Gastrocnemius medialis (tissue), 4 donors: ENCODE data around the gene KIF3A. TPM values are rescaled to one million over a fixed set of nuclear protein-coding genes. Genes with fewer than 3 reads are reported as not detected.

ENCODE experiments used
- ATAC-seq, 2 donors: fragments of 150-250 bp; one replicate each; pipeline ENCODE4 v1.9.1; 2016
- DNase-seq, 2 donors: peaks; one replicate each; pipeline ENCODE4 v3.0.0-alpha.2; 2019
- H3K27ac ChIP-seq, 4 donors: fragments of 200-600 bp; sonication (generic); 1 replicate in 1 of 4; 2 replicates in 3 of 4; pipeline ENCODE4 v1.5.1; 2016 to 2018; ENCODE audit warnings: mild to moderate bottlenecking in 2 of 4, moderate library complexity in 1 of 4
- H3K27me3 ChIP-seq, 3 donors: fragments of 200-600 bp; sonication (generic) in 2 of 3; 1 replicate in 1 of 3; 2 replicates in 2 of 3; pipeline versions ENCODE4 v1.5.1 to v1.6.0; 2016 to 2019; ENCODE audit warnings: mild to moderate bottlenecking in 1 of 3, moderate library complexity in 1 of 3
- H3K36me3 ChIP-seq, 2 donors: fragments of 200-600 bp; sonication (generic) in 1 of 2; one replicate each; pipeline ENCODE4 v1.5.1; 2017 to 2018
- H3K4me1 ChIP-seq, 2 donors: fragments of 200-600 bp; sonication (generic) in 1 of 2; one replicate each; pipeline ENCODE4 v1.5.1; 2016 to 2017; ENCODE audit warnings: mild to moderate bottlenecking in 2 of 2
- H3K4me3 ChIP-seq, 4 donors: fragments of 200-600 bp; sonication (generic) in 3 of 4; 1 replicate in 1 of 4; 2 replicates in 3 of 4; pipeline ENCODE4 v1.5.1; 2016 to 2019; ENCODE audit warnings: mild to moderate bottlenecking in 2 of 4
- H3K9me3 ChIP-seq, 3 donors: fragments of 200-600 bp; sonication (generic) in 2 of 3; 1 replicate in 1 of 3; 2 replicates in 2 of 3; pipeline ENCODE4 v1.5.1; 2016 to 2019
- POLR2A ChIP-seq, 2 donors: fragments of 450-650 bp; IDR thresholded peaks; one replicate each; pipeline ENCODE4 v1.6.1; 2017; ENCODE audit warnings: antibody characterized with exemption in 2 of 2, mild to moderate bottlenecking in 2 of 2, moderate library complexity in 2 of 2
- in situ Hi-C, 4 donors: fragments of 200-750 bp; cut with MboI; loops; one replicate each; pipeline versions ENCODE4 v1.15.0 to v1.8.0; 2017; ENCODE audit warnings: low sequenced_read_pairs in 4 of 4
- intact Hi-C: fragments of 100-400 bp; cut with DNase I; formaldehyde crosslinking; loops from one replicate; pipeline ENCODE4 v1.15.1; 2023; ENCODE audit warnings: low total_unique reads
- total RNA-seq, 4 donors: library from RNA; depleted of rRNA; stranded (reverse); fragments of >200 nt; gene quantifications; one replicate each; pipeline versions ENCODE4 v1.1.0 to v1.2.3, GENCODE V29; 2016
- TF ChIP-seq, protein P1 (sequence below), 5 experiments: fragments of 450-650 bp in 3 of 5; fragments of 200-600 bp in 2 of 5; sonication (generic) in 2 of 5; IDR thresholded peaks in 4 of 5; conservative IDR thresholded peaks in 1 of 5; 1 replicate in 4 of 5; 2 replicates in 1 of 5; pipeline ENCODE4 v1.5.1; 2016 to 2019; ENCODE audit warnings: antibody characterized with exemption in 5 of 5, mild to moderate bottlenecking in 3 of 5, moderate library complexity in 3 of 5

KIF3A gene
- total RNA-seq, 4 donors from 2014 or later: 2.5 to 4.2 (median 3.4) TPM

- H3K36me3 ChIP-seq: no peaks in the 10 kb centered on the region
- H3K27ac ChIP-seq: no peak overlapping the region
- no peaks in the 10 kb centered on the region for H3K9me3 ChIP-seq
- peaks cover 5 to 7% of the 10 kb centered on the region in 2 donors for H3K4me1 ChIP-seq
- H3K27me3 ChIP-seq: no peaks in the 10 kb centered on the region
- in situ Hi-C loops (no loop called here), intact Hi-C loops (no loop called here)
- no peak for ATAC-seq
- H3K4me3 ChIP-seq: no peak overlapping the region
- no peak for DNase-seq
- no peak for TF ChIP-seq POLR2A (IDR thresholded peaks at IDR 0.05)
- TF ChIP-seq, protein P1, sequence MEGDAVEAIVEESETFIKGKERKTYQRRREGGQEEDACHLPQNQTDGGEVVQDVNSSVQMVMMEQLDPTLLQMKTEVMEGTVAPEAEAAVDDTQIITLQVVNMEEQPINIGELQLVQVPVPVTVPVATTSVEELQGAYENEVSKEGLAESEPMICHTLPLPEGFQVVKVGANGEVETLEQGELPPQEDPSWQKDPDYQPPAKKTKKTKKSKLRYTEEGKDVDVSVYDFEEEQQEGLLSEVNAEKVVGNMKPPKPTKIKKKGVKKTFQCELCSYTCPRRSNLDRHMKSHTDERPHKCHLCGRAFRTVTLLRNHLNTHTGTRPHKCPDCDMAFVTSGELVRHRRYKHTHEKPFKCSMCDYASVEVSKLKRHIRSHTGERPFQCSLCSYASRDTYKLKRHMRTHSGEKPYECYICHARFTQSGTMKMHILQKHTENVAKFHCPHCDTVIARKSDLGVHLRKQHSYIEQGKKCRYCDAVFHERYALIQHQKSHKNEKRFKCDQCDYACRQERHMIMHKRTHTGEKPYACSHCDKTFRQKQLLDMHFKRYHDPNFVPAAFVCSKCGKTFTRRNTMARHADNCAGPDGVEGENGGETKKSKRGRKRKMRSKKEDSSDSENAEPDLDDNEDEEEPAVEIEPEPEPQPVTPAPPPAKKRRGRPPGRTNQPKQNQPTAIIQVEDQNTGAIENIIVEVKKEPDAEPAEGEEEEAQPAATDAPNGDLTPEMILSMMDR (IDR thresholded peaks at IDR 0.05 in 4 of 5, conservative IDR thresholded peaks at IDR 0.05 in 1 of 5): no peak
These were observed 3.7 kb downstream of the KIF3A start for GRCh38 chr5:132733499-132734148.

GRCh38 chr5:132729896-132730295 lies 7.5 kb downstream of the KIF3A start:
- no peak for DNase-seq
- in situ Hi-C loops: no loop called here
- TF ChIP-seq, protein P1 (IDR thresholded peaks at IDR 0.05 in 4 of 5, conservative IDR thresholded peaks at IDR 0.05 in 1 of 5): no peak
- TF ChIP-seq POLR2A (IDR thresholded peaks at IDR 0.05): no peak
- Histone ChIP-seq H3K4me3 (no peak overlapping the region), H3K36me3 (no peaks in the 10 kb centered on the region), H3K27me3 (no peaks in the 10 kb centered on the region), H3K4me1 (no peaks in the 10 kb centered on the region), H3K27ac (no peak overlapping the region), H3K9me3 (no peaks in the 10 kb centered on the region)
- ATAC-seq: no peak
- intact Hi-C loops: no loop called here

DNA sequence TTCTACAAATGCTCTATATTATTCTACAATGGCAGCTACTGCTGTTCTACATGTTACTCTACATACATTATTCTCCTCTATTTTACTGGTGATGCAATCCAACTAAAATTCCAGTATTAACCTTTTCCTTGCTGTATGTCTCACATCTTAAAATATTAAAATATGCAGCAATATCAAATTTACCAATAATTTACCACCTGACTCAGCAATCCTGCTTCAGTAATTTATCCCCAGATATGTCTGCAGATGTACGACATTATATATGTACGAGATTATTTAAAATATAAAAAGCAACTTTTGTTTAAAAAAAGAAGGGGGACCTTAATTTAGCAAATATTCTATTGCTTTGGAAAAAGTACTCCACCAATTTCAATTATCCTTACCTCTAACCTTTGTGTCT lies 11.6 kb downstream of the KIF3A start:
- Histone ChIP-seq H3K36me3 (no peaks in the 10 kb centered on the region), H3K9me3 (no peaks in the 10 kb centered on the region), H3K27me3 (no peaks in the 10 kb centered on the region), H3K4me3 (no peak overlapping the region), H3K27ac (no peak overlapping the region), H3K4me1 (no peaks in the 10 kb centered on the region)
- ATAC-seq (no peak), DNase-seq (no peak)
- intact Hi-C loops: no loop called here
- TF ChIP-seq, protein P1 (IDR thresholded peaks at IDR 0.05 in 4 of 5, conservative IDR thresholded peaks at IDR 0.05 in 1 of 5): no peak
- TF ChIP-seq POLR2A (IDR thresholded peaks at IDR 0.05): no peak
- in situ Hi-C loops: no loop called here

DNA sequence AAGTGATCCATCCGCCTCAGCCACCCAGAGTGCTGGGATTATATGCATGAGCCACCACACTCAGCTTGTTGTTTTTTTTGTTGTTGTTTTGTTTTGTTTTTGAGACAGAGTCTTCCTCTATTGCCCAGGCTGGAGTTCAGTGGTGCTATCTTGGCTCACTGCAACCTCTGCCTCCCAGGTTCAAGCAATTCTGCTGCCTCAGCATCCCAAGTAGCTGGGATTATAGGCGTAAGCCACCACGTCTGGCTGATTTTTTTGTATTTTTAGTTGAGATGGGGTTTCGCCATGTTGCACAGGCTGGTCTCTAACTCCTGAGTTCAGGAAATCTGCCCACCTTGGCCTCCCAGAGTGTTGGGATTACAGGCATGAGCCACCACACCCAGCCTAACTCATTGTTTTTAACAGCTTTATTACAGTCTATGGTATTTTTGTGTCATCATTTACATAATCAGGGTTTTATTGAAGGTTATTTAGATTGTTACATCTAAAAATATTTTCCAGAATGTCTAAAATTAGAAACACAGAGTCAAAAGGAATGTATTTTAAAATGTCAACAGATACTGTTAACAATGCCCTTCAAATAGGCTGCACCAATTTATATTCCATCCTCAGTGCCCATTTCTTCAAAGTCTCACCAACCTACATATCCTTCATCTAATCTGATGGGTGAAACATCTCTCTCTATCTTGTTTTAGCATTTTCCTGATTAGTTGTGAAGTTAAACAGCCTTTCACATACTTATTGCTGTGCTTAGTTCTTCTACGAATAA lies 18.6 kb downstream of the KIF3A start:
- Histone ChIP-seq H3K36me3 (no peaks in the 10 kb centered on the region), H3K4me1 (peaks cover 0 to 5% of the 10 kb centered on the region in 2 donors), H3K27ac (no peak overlapping the region), H3K27me3 (no peaks in the 10 kb centered on the region), H3K9me3 (no peaks in the 10 kb centered on the region), H3K4me3 (no peak overlapping the region)
- no peak for TF ChIP-seq POLR2A (IDR thresholded peaks at IDR 0.05)
- TF ChIP-seq, protein P1 (IDR thresholded peaks at IDR 0.05 in 4 of 5, conservative IDR thresholded peaks at IDR 0.05 in 1 of 5): no peak
- intact Hi-C loops (no loop called here), in situ Hi-C loops (no loop called here)
- ATAC-seq: no peak
- no peak for DNase-seq
